ENCODE measurements around the gene WWTR1. TPM values are rescaled to one million over a fixed set of nuclear protein-coding genes. Genes with fewer than 3 reads are reported as not detected.

Gene WWTR1
- total and polyA plus RNA-seq, 2 donors from 2014 or later: 23.3 to 117 TPM

GRCh38 chr3:149575213-149575960, 82.4 kb downstream of the WWTR1 start:
- intact Hi-C loops (cut with DNase I): no loop called here
- FAIRE-seq: no peak
- Histone ChIP-seq H3K27ac (ENCODE audit: low read depth in 2 of 2, low read length in 2 of 2) (peak overlapping the region; percentile 73 to 76), H3K4me3 (ENCODE audit: low read length in 3 of 3) (no peak overlapping the region), H3K36me3 (ENCODE audit: control insufficient read depth in 2 of 3, insufficient read depth in 3 of 3, low read length in 3 of 3) (no peaks in the 10 kb centered on the region), H3K4me1 (ENCODE audit: control insufficient read depth in 2 of 3, insufficient read depth in 2 of 3, low read depth in 1 of 3, low read length in 3 of 3) (peaks cover 0 to 25% (median 23%) of the 10 kb centered on the region in 3 donors), H3K27me3 (ENCODE audit: control insufficient read depth, insufficient read depth, low read length) (no peaks in the 10 kb centered on the region), H3K9me3 (ENCODE audit: control insufficient read depth in 2 of 3, insufficient read depth in 1 of 3, low read length in 3 of 3) (no peaks in the 10 kb centered on the region), H3K9ac (ENCODE audit: low read length in 3 of 3) (no peak overlapping the region)
- peak in 1 of 5 donors; percentile 32 for DNase-seq
- TF ChIP-seq CTCF (IDR thresholded peaks at IDR 0.05; ENCODE audit: borderline replicate concordance, extremely low read depth, insufficient read depth): no peak

- Histone ChIP-seq H3K27ac (ENCODE audit: low read depth in 2 of 2, low read length in 2 of 2) (peak overlapping the region in 1 of 2 donors; percentile 55), H3K4me1 (ENCODE audit: control insufficient read depth in 2 of 3, insufficient read depth in 2 of 3, low read depth in 1 of 3, low read length in 3 of 3) (peaks cover 0 to 22% (median 19%) of the 10 kb centered on the region in 3 donors), H3K36me3 (ENCODE audit: control insufficient read depth in 2 of 3, insufficient read depth in 3 of 3, low read length in 3 of 3) (no peaks in the 10 kb centered on the region), H3K4me3 (ENCODE audit: low read length in 3 of 3) (no peak overlapping the region), H3K9me3 (ENCODE audit: control insufficient read depth in 2 of 3, insufficient read depth in 1 of 3, low read length in 3 of 3) (no peaks in the 10 kb centered on the region), H3K9ac (ENCODE audit: low read length in 3 of 3) (no peak overlapping the region), H3K27me3 (ENCODE audit: control insufficient read depth, insufficient read depth, low read length) (no peaks in the 10 kb centered on the region)
- no peak for TF ChIP-seq CTCF (IDR thresholded peaks at IDR 0.05; ENCODE audit: borderline replicate concordance, extremely low read depth, insufficient read depth)
- no peak for FAIRE-seq
- intact Hi-C loops (cut with DNase I): no loop called here
- DNase-seq: no peak
Measured at GRCh38 chr3:149572796-149573414, 84.9 kb downstream of the WWTR1 start.

GRCh38 chr3:149571381-149571780, 86.4 kb downstream of the WWTR1 start:
- H3K9me3 ChIP-seq (ENCODE audit: control insufficient read depth in 2 of 3, insufficient read depth in 1 of 3, low read length in 3 of 3): no peaks in the 10 kb centered on the region
- H3K9ac ChIP-seq (ENCODE audit: low read length in 3 of 3): no peak overlapping the region
- FAIRE-seq (no peak), DNase-seq (no peak)
- H3K4me1 ChIP-seq (ENCODE audit: control insufficient read depth in 2 of 3, insufficient read depth in 2 of 3, low read depth in 1 of 3, low read length in 3 of 3): peaks cover 0 to 20% (median 19%) of the 10 kb centered on the region in 3 donors
- intact Hi-C loops (cut with DNase I): no loop called here
- no peaks in the 10 kb centered on the region for H3K36me3 ChIP-seq (ENCODE audit: control insufficient read depth in 2 of 3, insufficient read depth in 3 of 3, low read length in 3 of 3)
- H3K4me3 ChIP-seq (ENCODE audit: low read length in 3 of 3): no peak overlapping the region
- no peaks in the 10 kb centered on the region for H3K27me3 ChIP-seq (ENCODE audit: control insufficient read depth, insufficient read depth, low read length)
- peak overlapping the region in 1 of 2 donors; percentile 0 for H3K27ac ChIP-seq (ENCODE audit: low read depth in 2 of 2, low read length in 2 of 2)
- TF ChIP-seq CTCF (IDR thresholded peaks at IDR 0.05; ENCODE audit: borderline replicate concordance, extremely low read depth, insufficient read depth): no peak
